Pancreas (tissue), 10 donors: ENCODE results near the gene BCAS3. TPM values are rescaled to one million over a fixed set of nuclear protein-coding genes. Genes with fewer than 3 reads are reported as not detected.

Experiments
- ATAC-seq, 4 donors: fragments of 200-7000 bp; cut with Tn5 transposase; one replicate each; pipeline versions ENCODE4 v1.8.0 to v1.9.1; 2020; ENCODE audit warnings: mild to moderate bottlenecking in 4 of 4, moderate library complexity in 4 of 4
- DNase-seq, 6 donors: peaks; one replicate each; pipeline ENCODE4 v3.0.0-alpha.2; 2020
- FAIRE-seq: peaks from 2 replicates; lab custom pipeline; 2012; peaks lifted over from hg19 to GRCh38; lab: Jason Lieb, UNC
- H3K27ac ChIP-seq, 4 donors: fragments of 200-600 bp; sonication (generic); 1 replicate in 3 of 4; 2 replicates in 1 of 4; pipeline versions ENCODE4 v1.5.0 to v1.8.0; 2020
- H3K27me3 ChIP-seq, 4 donors: fragments of 200-600 bp; one replicate each; pipeline ENCODE4 v1.8.0; 2021
- H3K36me3 ChIP-seq, 3 donors: fragments of 200-600 bp; sonication (generic) in 1 of 3; one replicate each; pipeline versions ENCODE4 v1.5.0 to v1.8.0; 2020 to 2021
- H3K4me1 ChIP-seq, 3 donors: fragments of 200-600 bp; one replicate each; pipeline ENCODE4 v1.8.0; 2021
- H3K4me3 ChIP-seq, 4 donors: fragments of 200-600 bp; sonication (generic) in 2 of 4; one replicate each; pipeline versions ENCODE4 v1.5.0 to v1.8.0; 2020 to 2021
- H3K9me3 ChIP-seq, 4 donors: fragments of 200-600 bp; one replicate each; pipeline ENCODE4 v1.8.0; 2021
- CTCF ChIP-seq, 4 donors: fragments of 200-600 bp; sonication (generic) in 3 of 4; IDR thresholded peaks; one replicate each; pipeline versions ENCODE4 v1.5.0 to v1.8.0; 2021; ENCODE audit warnings: antibody characterized with exemption in 4 of 4
- WGBS, 2 donors: extraction: QIAGEN DNeasy Blood & Tissue Kit; methylation state at CpG; one replicate each; pipeline ENCODE4 v1.1.7; 2013; 5-methylcytosine and 5-hydroxymethylcytosine counted together
- intact Hi-C, 3 donors: fragments of 100-400 bp; cut with DNase I; formaldehyde crosslinking; loops; one replicate each; pipeline versions ENCODE4 v1.11.1 to v1.14.2; 2022
- polyA plus RNA-seq, 2 donors: library from polyadenylated mRNA; stranded (reverse); fragments of 200-250 nt; gene quantifications; one replicate each; pipeline ENCODE4 v1.2.3, GENCODE V29; 2013
- total RNA-seq, 6 donors: library from RNA; stranded (reverse); fragmentation: NEBNext Ultra II Directional in 4 of 6; extraction: Animal tissue kit (Norgen Biotek cat#: 25700) in 4 of 6; gene quantifications; one replicate each; pipeline versions ENCODE4 v1.2.1 to v1.2.4, GENCODE V29; 2021 to 2023
- donor health status: healthy with polysubstance abuse.
- donor health status: DM: no; HTN: no; CAD: no; lungs with moderate emphysema.
- donor health status: DM: no; HTN: no; CAD: no.
- donor health status: control.
- donor health status: control.
- donor health status: Bipolar disorder and iron deficiency.
- donor health status: DM: yes; HTN: yes; CAD: no.
- donor health status: DM: no; HTN: no; CAD: no.
- donor health status: DM: no; HTN: no; CAD: no.
- donor health status: DM: yes; HTN: yes; CAD: no.

BCAS3 gene
- total and polyA plus RNA-seq, 8 donors = 4.6 to 27.7 (median 13.2) TPM

- H3K4me3 ChIP-seq = no peak overlapping the region
- intact Hi-C loops = no loop called here
- no peaks in the 10 kb centered on the region for H3K4me1 ChIP-seq
- ATAC-seq (no peak), FAIRE-seq (no peak), DNase-seq (no peak)
- H3K36me3 ChIP-seq = no peaks in the 10 kb centered on the region
- H3K27ac ChIP-seq = no peak overlapping the region
- no peak for TF ChIP-seq CTCF (IDR thresholded peaks at IDR 0.05)
- H3K27me3 ChIP-seq = no peaks in the 10 kb centered on the region
- WGBS, 2 donors = 95 to 97% methylated on average over 1 of the region's 1 CpG
- H3K9me3 ChIP-seq = no peaks in the 10 kb centered on the region
These were observed 147.7 kb downstream of the BCAS3 start for GRCh38 chr17:60825351-60825750.

GRCh38 chr17:60827943-60828342 is 150.3 kb downstream of the BCAS3 start:
- Histone ChIP-seq H3K4me3 (no peak overlapping the region), H3K36me3 (no peaks in the 10 kb centered on the region), H3K27ac (no peak overlapping the region), H3K9me3 (no peaks in the 10 kb centered on the region), H3K4me1 (no peaks in the 10 kb centered on the region), H3K27me3 (no peaks in the 10 kb centered on the region)
- ATAC-seq (no peak), DNase-seq (no peak), FAIRE-seq (no peak)
- TF ChIP-seq CTCF (IDR thresholded peaks at IDR 0.05) = no peak
- intact Hi-C loops = no loop called here

- 39 to 47% methylated on average over 2 of the region's 2 CpGs for WGBS, 2 donors
- DNase-seq = no peak
- intact Hi-C loops = no loop called here
- Histone ChIP-seq H3K9me3 (no peaks in the 10 kb centered on the region), H3K27ac (no peak overlapping the region), H3K27me3 (no peaks in the 10 kb centered on the region), H3K4me3 (no peak overlapping the region), H3K36me3 (no peaks in the 10 kb centered on the region), H3K4me1 (peaks cover 0 to 16% (median 9%) of the 10 kb centered on the region in 3 donors)
- no peak for TF ChIP-seq CTCF (IDR thresholded peaks at IDR 0.05)
- no peak for FAIRE-seq
- peak in 1 of 4 donors; percentile 42 for ATAC-seq
These were observed 154.5 kb downstream of the BCAS3 start for GRCh38 chr17:60832151-60832585.

GRCh38 chr17:60832631-60833030 is 155.0 kb downstream of the BCAS3 start:
- Histone ChIP-seq H3K9me3 (no peaks in the 10 kb centered on the region), H3K36me3 (no peaks in the 10 kb centered on the region), H3K27ac (no peak overlapping the region), H3K27me3 (no peaks in the 10 kb centered on the region), H3K4me1 (peaks cover 0 to 16% (median 9%) of the 10 kb centered on the region in 3 donors), H3K4me3 (no peak overlapping the region)
- DNase-seq = no peak
- intact Hi-C loops = no loop called here
- FAIRE-seq = no peak
- ATAC-seq = no peak
- no peak for TF ChIP-seq CTCF (IDR thresholded peaks at IDR 0.05)

GRCh38 chr17:60840456-60840855 is 162.8 kb downstream of the BCAS3 start:
- no peak overlapping the region for H3K4me3 ChIP-seq
- FAIRE-seq (peak; percentile 34), DNase-seq (no peak), ATAC-seq (no peak)
- no peaks in the 10 kb centered on the region for H3K27me3 ChIP-seq
- TF ChIP-seq CTCF (IDR thresholded peaks at IDR 0.05) = no peak
- no peak overlapping the region for H3K27ac ChIP-seq
- WGBS, 2 donors = 88 to 96% methylated on average over 3 of the region's 3 CpGs
- H3K4me1 ChIP-seq = peaks cover 0 to 3% (median 0%) of the 10 kb centered on the region in 3 donors
- intact Hi-C loops = no loop called here
- H3K36me3 ChIP-seq = no peaks in the 10 kb centered on the region
- no peaks in the 10 kb centered on the region for H3K9me3 ChIP-seq
